Activated CD4-positive, alpha-beta T cell treated with anti-CD3 and anti-CD28 coated beads, Interleukin-2, amount 50 U/mL, for 48 hours (primary cell): ENCODE results near the gene SACM1L.
A peak's percentile ranks its signal among the peaks of the same experiment; 100 is the strongest.

Experiments
- DNase-seq, 2 experiments: peaks; one replicate each; pipeline ENCODE4 v3.0.0-alpha.2; 2020

Gene SACM1L, protein sequence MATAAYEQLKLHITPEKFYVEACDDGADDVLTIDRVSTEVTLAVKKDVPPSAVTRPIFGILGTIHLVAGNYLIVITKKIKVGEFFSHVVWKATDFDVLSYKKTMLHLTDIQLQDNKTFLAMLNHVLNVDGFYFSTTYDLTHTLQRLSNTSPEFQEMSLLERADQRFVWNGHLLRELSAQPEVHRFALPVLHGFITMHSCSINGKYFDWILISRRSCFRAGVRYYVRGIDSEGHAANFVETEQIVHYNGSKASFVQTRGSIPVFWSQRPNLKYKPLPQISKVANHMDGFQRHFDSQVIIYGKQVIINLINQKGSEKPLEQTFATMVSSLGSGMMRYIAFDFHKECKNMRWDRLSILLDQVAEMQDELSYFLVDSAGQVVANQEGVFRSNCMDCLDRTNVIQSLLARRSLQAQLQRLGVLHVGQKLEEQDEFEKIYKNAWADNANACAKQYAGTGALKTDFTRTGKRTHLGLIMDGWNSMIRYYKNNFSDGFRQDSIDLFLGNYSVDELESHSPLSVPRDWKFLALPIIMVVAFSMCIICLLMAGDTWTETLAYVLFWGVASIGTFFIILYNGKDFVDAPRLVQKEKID

DNA sequence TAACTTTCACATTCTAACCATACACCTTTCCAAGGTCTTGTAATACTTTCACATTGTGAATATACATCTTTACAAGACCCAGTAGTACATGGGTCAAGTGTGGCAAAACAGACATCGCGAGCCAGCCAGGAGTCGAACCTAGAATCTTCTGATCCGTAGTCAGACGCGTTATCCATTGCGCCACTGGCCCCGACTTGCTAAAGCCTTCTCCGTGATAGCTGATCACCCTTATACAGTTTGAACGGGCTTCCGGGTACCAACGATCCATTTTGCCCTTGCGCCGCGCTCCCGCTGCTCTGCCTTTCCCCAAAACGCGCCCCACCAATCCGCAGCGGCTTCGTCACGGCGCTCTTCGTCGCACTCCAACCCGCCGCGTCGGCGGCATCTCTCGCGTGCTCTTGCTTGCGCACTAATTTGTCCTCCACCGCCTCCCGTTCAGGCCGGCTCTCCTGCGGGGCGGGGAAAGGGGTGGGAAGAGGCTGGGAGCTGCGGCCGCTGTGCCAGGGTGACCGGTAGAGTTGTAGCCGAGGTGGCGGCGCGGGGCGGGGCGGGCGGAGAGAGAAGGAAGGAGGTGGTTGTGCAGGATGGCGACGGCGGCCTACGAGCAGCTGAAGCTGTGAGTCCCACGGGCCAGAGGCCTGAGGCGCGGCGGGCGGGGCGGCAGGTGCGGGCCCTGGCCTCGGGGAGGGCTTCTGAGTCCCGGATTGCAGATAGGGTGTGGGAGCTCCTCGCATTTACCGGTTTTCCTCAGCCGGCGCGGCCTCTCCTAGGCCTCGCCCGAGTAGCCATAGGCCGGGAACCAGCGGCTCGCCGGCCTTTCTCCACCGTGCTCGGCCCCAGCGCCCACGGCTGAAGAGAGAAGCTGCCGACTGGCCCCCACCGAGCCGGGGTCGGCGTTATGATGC, at the start of gene SACM1L:
Gene SACM1L (plus strand): TSS at position 515 of the 905 bp plus-strand sequence. CDS start 70 bp downstream, at position 585.
- DNase-seq: peak; percentile 97 to 98

DNA sequence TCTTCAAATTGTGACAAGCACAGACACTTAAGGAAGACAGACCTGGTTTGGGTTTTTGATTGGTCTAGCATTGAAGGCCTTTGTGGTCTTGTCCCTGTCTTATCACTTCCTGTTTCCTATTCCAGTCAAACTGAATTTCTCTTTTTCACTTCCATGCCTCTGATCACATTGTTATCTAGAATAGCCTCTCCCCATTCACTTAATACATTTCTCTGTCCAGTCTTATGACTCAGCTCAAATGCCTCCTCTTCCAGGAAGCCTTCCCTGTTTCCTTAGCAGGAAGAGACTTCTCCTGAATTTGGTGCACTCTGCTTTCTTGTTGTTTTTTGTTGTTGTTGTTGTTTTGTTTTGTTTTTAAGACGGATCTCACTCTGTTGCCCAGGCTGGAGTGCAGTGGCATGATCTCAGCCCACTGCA, 49.1 kb upstream of the SACM1L start:
- no peak for DNase-seq

DNA sequence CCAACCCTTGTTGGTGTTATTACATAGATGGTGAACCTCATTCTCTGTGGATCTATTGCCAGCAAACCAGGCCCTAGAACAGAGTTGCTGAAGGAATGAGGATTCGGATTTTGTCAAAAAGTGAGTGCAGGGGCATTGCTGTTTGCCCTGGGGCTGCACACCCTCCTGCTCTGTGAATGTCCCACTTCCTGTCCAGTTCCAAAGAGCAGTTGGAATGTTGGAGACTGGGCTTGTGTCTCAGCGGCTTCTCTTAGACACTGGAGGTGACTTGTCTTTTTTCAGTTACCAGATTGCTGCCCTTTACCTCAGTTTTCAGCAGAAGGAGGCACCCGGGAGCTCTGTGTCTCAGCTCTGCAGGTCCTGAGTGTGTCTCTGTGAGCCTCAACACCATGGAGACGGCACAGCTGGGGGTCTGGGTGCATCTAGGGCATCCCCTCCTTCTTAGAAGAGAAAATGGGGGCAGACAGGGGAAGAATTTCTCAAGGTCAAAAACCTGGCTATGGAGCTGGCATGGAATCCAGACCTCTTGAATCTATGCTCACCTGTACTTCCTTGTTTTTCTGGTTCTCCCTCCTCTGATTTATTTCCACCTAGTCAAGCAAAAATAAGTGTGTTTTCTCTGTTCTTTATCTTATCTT, 48.4 kb upstream of the SACM1L start:
- DNase-seq: no peak

DNA sequence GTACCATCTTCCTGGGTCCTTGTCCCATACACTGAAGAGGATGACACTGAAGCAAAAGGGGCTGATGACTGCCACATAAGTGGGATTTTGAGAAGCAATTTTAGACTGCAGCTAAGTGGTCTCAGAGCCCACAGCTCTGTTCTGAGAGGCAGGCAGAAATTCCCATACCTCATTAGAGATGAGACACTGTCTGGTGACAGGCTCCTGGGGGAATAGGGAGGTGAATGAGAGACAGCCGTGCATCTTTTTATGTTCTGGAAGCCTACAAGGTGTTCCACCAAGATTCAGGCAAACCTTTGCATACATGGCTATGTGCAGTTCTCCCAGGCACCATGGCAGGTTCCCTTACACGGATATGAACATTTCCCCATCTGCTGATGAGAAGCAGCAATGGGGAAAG, 47.4 kb upstream of the SACM1L start:
- DNase-seq: no peak

DNA sequence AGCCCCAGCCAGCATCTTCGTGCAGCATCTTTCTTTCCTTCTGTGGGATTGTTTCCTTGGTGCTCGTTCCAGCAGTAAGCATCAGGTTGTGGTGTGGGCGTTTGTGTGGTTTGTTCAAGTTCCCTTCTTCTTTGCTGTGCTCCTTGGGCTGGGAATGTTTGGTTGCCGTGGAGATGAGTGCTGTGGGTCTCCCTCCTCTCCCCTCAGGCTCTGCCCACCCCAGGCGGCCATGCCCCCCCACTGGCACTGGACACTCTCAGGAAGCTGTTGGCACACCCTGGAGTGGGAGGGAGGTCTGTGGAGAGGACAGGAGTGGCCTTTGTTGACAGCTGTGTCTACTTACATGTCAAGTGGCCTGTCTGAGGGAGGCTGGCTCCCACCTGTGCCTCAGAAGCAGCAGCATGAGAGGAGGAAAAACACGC, 46.5 kb upstream of the SACM1L start:
- DNase-seq: no peak

DNA sequence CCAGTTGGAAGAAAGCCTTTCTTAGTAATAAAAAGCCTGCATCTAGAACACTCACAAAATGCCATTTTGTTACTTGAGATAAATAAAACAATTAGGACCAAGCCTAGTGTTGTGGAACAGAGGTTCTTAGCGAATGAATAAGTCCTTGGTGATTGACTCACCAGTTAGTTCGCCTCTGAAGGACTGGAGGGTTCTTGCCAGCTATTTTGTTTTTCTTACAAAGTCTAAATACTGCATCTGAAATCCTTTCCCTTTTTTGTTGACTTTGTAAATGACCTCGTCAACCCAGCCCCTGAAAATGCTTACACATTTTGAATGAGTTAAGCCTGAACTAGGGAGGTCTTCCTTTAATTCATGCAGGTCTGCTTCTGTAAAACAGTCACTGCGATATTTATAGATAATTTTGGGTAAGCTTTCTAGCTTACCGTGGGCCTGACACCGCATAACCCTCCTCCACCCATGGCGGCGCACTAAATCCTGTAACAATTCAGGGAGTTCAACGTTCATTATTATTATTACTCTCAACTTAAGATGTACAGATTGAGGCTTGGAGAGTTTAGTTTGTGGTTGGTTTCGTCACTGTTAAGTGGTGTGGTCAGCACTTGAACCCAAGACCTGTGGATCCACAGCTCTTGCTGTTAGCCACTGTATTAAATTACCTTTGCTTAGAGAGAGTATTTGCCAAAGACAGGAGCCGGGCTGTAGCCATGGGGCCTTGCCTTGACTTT, 45.0 kb upstream of the SACM1L start:
- no peak for DNase-seq

DNA sequence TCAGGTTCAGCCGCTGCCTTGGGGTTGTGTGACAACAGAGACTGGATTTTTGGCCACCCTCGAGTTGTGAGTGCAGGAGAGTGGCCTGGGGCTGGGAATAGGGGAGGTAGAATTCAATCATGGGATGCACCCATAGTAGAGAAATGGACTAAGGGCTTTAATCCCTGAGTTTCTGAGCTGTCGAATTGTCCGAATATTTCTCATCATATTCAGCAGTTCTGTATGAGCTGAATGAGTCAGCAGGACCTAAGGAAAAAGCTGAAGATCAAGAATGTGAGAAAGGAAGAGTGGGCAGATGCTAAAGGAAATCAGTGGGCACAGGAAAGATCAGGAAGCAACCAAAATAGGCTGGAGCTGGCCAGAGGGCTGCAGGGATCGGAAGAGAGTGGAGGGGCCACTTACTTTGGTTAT, 44.4 kb upstream of the SACM1L start:
- no peak for DNase-seq

DNA sequence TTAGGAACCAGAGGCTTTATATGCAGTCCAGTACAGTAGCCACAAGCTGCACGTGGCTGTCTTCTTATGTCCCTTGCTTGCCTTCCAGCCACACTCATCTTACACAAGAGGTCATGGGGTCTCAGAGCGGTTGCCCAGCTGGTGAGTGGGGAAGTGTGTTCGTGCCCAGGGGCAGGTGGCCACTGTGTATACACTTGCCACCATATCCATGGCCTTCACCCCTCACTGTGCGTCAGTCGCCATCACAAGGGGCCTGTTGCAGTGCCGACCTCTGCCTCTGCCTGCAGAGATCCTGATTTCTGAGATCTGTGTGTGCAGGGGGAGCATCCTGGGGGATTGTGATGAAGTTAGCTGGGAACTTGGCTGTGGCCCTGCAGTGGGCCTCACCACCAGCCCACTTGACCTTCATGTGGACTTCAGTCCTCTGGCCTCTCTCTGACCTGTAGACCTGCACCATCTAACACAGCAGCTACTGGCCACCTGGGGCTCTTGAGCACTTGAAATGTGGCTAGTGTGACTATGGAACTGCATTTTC, 43.1 kb upstream of the SACM1L start:
- no peak for DNase-seq

DNA sequence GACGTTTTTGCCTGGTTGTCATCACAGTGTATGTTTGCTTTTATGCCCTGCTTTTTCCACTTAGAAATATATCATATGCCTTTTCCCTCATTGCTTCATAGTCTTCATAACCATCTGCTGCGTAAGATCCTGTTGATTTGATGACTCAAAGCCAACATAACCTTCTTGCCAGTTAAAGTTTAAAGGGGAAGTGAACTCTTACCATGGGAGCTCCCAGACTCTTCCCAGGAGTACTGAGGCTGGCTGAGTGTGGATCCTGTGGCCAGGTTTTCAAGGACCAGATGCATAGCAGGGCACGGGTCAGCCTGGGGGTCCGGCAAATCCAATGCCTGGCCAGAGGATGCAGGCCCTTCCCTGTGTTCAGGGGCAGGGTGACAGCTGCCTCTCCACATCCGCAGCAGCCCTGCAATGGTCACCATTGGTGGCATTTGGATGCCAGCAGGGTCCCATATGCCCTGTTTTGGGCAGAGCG, 42.0 kb upstream of the SACM1L start:
- DNase-seq: no peak

DNA sequence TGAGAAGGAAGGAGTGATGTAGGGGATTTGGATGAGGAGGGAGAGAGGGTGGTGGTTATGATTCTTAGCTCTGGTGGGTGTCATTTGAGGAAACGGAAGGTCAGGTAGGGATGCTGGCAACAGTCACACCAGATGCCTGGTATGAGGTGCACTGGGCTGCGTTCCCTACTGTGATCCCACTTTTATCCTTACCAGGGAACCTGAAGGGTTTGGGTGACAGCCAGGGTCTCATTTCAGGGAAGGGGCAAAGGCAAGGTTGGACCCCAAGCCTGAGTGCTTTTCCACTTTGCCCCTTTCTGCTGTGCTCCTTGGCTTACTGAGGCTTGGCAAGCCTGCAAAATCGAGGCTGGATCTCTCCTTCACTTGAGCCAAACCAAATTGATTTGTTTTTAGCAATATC, 36.0 kb upstream of the SACM1L start:
- no peak for DNase-seq

DNA sequence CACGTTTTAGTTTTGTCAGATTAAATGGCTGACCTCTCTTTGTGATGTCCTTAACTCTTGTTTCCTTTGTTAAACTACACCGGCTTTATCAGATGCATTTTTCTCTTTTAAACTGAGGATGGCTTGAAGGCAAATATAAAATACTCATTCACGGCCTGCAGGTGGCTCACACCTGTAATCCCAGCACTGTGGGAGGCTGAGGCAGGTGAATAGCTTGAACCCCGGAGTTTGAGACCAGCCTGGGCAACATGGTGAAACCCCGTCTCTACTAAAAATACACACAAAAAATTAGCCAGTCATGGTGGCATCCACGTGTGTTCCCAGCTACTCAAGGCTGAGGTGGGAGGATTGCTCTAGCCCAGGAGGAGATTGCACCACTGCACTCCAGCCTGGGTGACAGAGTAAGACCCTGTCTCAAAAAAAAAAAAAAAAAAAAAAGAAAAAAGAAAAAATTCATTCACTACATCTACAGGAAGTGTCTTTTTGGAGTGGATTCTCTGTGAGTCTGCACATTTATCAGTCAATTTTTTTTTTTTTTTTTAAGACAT, 34.7 kb upstream of the SACM1L start:
- no peak for DNase-seq

DNA sequence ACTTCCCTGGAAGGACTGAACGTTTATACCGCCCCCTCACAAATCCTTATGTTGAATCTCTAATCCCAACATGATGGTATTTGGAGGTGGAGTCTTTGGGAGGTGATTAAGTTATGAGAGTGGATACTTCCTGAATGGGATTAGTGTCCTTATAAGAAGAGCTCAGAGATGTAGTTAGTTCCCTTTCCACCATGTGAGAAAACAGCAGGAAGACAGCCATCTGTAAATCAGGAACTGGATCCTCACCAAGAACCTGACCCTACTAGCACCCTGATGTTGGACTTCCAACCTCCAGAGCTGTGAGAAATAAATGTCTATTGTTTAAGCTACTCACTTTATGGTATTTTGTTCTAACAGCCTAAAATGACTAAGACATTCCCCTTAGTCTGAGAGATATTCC, 33.3 kb upstream of the SACM1L start:
- DNase-seq: no peak

DNA sequence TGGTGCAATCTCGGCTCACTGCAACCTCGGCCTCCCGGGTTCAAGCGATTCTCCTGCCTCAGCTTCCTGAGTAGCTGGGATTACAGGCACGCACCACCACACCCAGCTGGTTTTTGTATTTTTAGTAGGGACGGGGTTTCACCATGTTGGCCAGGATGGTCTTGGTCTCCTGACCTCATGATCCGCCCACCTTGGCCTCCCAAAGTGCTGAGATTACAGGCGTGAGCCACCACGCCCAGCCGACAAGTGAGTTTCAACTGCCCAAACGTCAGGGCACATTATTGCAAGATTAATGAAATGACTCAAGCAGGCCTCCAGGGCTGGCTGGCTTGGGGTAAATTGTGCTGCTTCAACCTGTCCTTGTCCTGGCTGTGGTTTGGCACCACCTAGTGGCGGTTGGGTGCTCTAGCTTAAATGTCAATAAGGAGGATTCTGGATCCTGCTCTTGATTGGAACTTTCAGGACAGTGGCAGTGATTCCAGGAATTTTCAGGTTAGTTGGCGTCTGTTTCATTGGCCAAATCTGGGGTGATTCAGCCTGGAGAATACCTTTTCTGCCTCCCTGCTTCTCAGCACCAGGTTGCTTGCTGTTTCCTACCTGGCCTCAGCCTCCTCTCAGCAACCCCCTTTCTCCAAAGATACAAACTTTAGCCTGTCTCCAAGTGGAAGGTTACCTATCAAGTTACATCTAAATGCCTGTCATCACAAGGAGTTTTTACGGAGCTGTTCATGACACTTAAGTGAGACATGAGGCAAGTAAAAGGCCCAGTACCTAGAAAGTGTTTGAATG, 32.4 kb upstream of the SACM1L start:
- DNase-seq: peak; percentile 86 to 90

DNA sequence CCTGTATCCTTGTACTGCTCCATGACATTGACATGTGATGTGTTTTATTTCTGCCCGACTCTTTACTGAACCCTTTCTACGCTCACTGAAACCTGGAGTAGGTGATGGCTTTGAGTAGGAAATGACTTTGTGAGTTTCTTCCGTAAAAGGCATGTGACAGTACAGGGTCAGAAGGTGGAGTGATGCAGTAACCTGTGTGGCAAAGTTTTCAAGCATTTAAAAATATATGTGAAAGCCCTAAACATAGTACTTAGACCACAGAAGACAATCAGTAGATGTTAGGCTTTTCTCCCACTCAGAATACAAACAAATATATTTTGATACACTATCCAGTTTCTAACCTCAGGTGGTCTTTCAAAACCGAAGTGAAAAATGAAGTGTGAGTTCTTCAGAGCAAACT, 31.3 kb upstream of the SACM1L start:
- no peak for DNase-seq

DNA sequence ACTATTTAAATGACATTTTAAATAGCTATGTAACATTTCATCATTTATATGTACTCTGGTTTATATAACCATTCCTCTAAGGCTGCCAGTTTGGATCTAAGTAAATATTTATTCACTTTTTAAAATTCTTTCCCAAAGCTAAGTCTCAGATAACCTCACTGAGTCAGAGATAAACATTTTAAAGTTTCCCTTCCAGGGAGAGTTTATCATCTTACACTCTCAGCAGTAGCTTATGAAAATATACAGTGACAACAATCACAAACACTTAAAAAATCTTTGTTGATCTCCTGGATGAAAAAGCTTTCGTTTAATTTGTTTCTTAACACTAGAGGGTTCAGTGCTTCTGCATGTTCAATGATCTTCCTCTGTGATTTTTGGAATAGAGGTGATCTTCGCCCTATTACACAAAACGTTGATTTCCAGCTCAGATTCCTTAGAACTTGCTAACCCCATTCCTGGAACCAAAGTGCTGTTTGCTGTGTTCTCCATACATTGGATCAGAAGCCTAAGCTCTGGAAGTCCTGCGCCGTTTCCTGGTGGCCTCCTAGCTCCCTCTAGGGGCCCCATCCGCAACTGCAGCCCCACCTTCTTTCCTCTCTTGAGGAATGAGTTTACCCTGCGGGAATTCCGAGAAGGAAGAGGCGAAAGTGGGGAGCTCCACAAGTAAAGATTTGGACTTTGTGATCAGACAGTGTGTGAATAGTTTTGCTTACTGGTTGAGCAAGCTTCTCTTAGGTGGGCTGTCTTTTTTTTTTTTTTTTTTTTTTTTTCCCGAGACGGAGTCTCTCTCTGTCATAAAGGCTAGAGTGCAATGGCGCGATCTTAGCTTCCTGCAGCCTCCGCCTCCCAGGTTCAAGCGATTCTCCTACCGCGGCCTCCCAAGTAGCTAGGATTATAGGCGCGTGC, 29.3 kb upstream of the SACM1L start:
- peak; percentile 53 to 63 for DNase-seq

DNA sequence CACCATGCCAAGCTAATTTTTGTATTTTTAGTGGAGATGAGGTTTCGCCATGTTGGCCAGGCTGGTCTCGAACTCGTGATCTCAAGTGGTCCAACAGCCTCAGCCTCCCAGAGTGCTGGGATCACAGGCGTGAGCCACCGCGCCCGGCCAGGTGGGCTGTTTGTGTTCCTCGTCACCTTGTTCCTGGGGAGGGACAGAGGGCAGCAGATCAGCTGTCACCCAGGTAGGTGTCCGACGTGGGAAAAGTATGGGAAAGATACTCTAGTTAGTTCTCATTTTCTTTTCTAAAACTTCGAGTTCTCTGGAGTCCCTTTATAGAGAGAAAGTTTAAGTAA, 28.7 kb upstream of the SACM1L start:
- DNase-seq: no peak

DNA sequence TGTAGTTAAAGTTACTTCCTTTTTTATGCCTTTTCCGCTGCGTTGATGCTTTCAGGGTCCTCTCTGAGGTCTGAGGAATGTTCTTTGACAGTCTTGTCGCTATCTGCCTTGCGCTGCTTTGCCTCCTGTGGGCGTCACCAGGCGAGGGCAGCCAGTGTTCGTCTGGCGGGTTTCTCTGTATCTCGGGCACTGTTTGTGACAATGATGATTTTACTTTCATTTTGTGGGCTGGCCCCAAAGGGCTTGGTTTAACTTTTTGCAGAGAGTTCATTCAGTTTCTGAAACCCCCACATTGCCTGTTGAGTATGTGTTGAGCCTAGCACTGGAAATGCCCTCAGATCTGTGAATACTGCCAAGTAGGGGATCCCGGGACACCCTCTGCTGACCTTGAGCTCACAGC, 24.6 kb upstream of the SACM1L start:
- DNase-seq: peak; percentile 69 to 77

DNA sequence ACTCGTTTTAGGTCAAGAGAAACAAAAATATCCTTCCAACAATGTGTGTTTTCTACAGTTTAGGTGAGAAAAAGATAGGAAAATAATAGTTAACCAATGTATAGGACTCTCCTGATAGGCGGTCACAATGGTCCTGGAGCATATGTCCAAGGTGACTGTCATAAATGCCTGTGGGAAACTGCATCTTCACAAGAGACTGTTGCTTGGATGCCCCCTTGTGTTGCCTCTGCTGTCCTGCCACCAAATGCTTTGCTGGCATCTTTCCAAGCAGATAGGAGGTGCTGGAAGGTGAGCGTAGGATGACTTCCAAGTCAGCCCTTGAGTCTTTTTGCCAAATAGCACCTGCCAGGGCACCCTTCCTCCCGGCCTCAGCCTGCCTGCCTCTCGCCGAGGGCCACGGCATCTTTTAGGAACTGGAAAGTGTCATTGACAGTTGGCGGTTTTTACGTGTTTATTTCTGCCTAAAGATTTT, 24.1 kb upstream of the SACM1L start:
- peak; percentile 46 to 63 for DNase-seq

DNA sequence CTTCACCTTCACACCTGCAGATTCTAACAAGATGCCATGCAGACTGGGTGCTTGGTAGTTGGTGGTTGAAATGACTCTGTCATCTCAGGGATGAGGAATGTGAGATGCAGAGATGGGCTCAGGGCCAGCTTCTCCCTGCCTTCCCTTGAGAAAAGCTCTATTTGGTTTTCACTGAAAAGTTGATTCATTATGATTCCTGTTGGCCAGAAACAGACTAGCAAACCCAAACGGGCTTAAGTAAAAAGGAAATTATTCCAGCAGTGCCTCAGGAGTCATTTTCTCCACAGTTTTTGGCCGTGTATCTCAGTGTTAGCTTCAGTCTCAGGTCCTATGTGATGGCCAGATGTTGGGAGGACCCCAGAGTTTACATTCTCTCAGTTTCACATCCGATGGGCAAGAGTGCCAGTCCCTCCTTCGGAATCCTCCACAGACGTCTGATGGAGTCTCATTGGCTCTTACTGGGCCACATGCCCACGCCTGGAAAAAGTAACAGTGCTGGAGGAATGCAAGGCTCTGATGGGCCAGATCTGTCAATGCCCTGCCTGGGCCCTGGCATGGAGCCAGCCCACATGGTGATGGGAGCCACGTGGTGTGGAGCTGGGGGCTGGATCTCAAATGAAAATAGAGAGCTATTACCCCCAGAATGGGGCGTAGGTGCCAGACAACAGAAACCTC, 22.3 kb upstream of the SACM1L start:
- peak in 1 of 2 experiments; percentile 30 for DNase-seq
